Measurements from ENCODE around the gene P3H3. TPM values are rescaled to one million over a fixed set of nuclear protein-coding genes. Genes with fewer than 3 reads are reported as not detected.

P3H3 gene, protein sequence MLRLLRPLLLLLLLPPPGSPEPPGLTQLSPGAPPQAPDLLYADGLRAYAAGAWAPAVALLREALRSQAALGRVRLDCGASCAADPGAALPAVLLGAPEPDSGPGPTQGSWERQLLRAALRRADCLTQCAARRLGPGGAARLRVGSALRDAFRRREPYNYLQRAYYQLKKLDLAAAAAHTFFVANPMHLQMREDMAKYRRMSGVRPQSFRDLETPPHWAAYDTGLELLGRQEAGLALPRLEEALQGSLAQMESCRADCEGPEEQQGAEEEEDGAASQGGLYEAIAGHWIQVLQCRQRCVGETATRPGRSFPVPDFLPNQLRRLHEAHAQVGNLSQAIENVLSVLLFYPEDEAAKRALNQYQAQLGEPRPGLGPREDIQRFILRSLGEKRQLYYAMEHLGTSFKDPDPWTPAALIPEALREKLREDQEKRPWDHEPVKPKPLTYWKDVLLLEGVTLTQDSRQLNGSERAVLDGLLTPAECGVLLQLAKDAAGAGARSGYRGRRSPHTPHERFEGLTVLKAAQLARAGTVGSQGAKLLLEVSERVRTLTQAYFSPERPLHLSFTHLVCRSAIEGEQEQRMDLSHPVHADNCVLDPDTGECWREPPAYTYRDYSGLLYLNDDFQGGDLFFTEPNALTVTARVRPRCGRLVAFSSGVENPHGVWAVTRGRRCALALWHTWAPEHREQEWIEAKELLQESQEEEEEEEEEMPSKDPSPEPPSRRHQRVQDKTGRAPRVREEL
- total RNA-seq: 10 to 100 TPM; 25.7 to 28.8 TPM

DNA sequence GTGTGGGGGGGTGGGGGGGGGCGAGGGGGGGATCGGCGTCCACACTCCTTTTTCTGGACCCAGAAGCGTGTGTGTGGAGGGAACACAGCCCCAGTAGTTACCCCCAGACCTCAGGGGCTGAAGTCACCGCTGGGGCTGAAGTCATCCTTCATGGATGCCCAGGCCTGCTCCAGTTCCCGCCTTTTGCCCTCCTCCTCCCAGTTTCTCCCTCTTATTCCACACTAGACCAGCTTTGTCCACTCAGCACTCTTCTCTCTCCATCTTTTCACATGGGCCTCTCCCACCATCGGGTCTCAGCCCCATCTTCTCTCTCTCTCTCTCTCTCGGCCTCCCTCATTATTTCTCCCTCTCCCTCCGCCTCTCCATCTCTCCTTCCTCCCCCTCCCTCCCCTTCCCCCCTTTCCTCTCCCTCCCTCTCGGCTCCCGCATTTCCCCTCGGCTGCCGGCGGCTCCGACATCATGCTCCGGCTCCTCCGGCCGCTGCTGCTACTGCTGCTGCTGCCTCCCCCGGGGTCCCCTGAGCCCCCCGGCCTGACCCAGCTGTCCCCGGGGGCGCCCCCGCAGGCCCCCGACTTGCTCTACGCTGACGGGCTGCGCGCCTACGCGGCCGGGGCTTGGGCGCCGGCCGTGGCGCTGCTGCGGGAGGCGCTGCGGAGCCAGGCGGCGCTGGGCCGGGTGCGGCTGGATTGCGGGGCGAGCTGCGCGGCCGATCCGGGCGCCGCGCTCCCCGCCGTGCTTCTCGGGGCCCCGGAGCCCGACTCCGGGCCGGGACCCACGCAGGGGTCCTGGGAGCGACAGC, at the start of gene P3H3:
Gene P3H3, plus strand, starts transcription at position 426 of the 799 bp plus-strand sequence. Its CDS starts 34 bp downstream, at position 460.
- Histone ChIP-seq H3K9me3 (no peaks in the 10 kb centered on the region), H3K27me3 (replicated peaks; ENCODE audit: insufficient read depth) (no peaks in the 10 kb centered on the region), H3K4me1 (replicated peaks) (no peaks in the 10 kb centered on the region), H3K36me3 (no peaks in the 10 kb centered on the region), H3K27ac (peak within 1 kb of the TSS; percentile 85), H3K4me3 (peak within 1 kb of the TSS; percentile 66 to 75)
- TF ChIP-seq, protein P1, sequence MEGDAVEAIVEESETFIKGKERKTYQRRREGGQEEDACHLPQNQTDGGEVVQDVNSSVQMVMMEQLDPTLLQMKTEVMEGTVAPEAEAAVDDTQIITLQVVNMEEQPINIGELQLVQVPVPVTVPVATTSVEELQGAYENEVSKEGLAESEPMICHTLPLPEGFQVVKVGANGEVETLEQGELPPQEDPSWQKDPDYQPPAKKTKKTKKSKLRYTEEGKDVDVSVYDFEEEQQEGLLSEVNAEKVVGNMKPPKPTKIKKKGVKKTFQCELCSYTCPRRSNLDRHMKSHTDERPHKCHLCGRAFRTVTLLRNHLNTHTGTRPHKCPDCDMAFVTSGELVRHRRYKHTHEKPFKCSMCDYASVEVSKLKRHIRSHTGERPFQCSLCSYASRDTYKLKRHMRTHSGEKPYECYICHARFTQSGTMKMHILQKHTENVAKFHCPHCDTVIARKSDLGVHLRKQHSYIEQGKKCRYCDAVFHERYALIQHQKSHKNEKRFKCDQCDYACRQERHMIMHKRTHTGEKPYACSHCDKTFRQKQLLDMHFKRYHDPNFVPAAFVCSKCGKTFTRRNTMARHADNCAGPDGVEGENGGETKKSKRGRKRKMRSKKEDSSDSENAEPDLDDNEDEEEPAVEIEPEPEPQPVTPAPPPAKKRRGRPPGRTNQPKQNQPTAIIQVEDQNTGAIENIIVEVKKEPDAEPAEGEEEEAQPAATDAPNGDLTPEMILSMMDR (IDR thresholded peaks at IDR 0.05): peak in 2 of 4 experiments; percentile 7 to 20
- no peak for TF ChIP-seq POLR2AphosphoS5 (IDR thresholded peaks at IDR 0.05)
- DNase-seq (ENCODE audit: low spot score): peak; percentile 33
- under 1% methylated on average over 48 of the region's 60 CpGs for WGBS
- intact Hi-C loops (cut with DNase I): loop anchor here (5.0 kb wide), 3 partner anchors 61 to 211 kb away; partner anchors contain the start of genes MLF2 and PTMS

DNA sequence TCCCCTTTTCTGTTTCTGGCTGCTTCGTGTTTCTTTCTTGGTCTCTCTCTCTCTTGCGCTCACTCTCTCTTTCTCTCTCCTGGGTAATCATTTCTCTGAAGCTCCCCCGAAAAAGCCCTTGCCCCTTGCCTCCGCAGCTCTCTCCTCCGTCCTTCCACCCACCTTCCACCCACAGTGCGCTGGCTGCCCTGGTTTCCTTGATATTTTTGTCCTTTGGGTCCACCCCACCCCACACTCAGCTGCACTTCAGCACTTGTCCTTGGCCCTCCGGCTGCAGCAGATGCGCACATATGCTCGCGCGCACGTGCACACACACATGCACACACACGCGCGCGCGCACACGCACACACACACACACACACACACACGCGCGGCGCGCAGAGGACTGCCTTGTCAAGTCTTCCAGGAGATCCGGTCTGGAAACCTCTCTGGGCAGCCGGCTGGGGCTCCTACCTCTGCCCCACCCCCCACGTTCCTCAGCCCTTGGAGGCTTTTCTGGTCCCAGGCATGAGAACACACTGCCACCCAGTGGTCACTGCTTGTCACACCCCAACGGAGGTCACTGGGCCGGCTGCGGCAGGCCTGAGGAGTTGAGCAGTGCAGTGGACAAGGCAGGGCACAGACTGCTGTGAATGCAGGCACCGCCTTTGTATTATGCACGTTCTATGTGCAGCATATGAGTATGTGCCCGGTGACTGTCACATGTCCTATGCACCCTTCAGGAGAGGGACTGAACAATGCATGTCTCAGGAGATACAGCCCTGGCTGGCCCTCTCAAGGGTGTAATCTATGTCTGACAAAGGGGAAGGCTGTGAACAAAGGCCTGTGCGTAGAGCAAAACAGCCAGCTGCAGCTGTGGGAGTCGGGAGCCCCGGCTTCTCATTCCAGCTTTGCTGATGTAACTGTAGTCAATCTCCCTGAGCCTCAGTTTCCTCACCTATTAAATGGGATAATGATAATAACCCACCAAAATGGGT, 49.3 kb upstream of the P3H3 start:
- DNase-seq (ENCODE audit: low spot score): peak; percentile 98
- H3K4me3 ChIP-seq: peak overlapping the region; percentile 20 to 34
- H3K27me3 ChIP-seq (replicated peaks; ENCODE audit: insufficient read depth): no peaks in the 10 kb centered on the region
- H3K4me1 ChIP-seq (replicated peaks): peaks cover 2% of the 10 kb centered on the region
- TF ChIP-seq, protein P1 (IDR thresholded peaks at IDR 0.05): peak; percentile 93 to 100 (median 98)
- TF ChIP-seq POLR2AphosphoS5 (IDR thresholded peaks at IDR 0.05) (peak; percentile 97), POLR2A (IDR thresholded peaks at IDR 0.05) (peak; percentile 52)
- H3K9me3 ChIP-seq: no peaks in the 10 kb centered on the region
- intact Hi-C loops (cut with DNase I): loop anchor here (2.0 to 5.0 kb wide), 3 partner anchors 26 to 162 kb away; partner anchors contain the start of gene MLF2
- no peaks in the 10 kb centered on the region for H3K36me3 ChIP-seq
- WGBS: 3% methylated on average over 35 of the region's 35 CpGs
- H3K27ac ChIP-seq: peak overlapping the region; percentile 89 to 92

DNA sequence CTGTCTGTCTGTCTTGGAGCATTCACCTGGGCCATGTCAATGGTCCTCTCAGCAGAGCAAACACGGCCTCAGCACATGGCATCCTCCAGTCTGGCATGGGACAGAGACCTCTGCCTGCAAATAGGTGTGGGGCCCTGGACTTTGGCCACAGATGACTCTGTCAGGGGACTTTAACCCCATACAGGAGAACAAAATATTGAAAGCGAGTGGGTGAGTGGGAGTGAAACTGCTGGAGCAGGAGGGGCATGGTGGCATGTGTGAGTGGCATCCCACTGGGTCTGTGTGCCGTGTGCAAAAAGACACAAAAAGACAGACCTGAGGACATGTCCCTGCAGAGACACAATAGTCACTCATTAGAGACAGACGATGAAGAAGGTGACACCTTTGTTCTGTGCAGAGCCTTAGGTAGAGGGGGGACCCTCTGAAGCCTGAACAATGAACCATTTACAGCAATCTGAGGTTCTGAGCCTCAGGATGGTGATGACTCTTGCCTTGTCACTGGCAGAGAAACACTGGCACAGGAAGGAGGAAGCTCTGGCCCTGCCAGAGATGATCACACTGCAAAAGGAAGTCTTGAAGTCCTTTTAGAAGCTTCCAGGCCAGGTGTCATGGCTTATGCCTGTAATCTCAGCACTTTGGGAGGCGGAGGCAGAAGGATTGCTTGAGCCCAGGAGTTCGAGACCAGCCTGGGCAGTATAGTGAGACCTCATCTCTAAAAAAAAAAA, 48.3 kb upstream of the P3H3 start:
- 72% methylated on average over 6 of the region's 6 CpGs for WGBS
- H3K4me3 ChIP-seq: no peak overlapping the region
- H3K9me3 ChIP-seq: no peaks in the 10 kb centered on the region
- TF ChIP-seq, protein P1 (IDR thresholded peaks at IDR 0.05): no peak
- TF ChIP-seq POLR2A (IDR thresholded peaks at IDR 0.05): no peak
- no peak for TF ChIP-seq POLR2AphosphoS5 (IDR thresholded peaks at IDR 0.05)
- intact Hi-C loops (cut with DNase I): loop anchor here (2.0 to 5.0 kb wide), 3 partner anchors 27 to 163 kb away; partner anchors contain the start of gene MLF2
- H3K27ac ChIP-seq: peak overlapping the region; percentile 89 to 92
- no peaks in the 10 kb centered on the region for H3K36me3 ChIP-seq
- no peak for DNase-seq (ENCODE audit: low spot score)
- peaks cover 2% of the 10 kb centered on the region for H3K4me1 ChIP-seq (replicated peaks)
- no peaks in the 10 kb centered on the region for H3K27me3 ChIP-seq (replicated peaks; ENCODE audit: insufficient read depth)
